Neuronal stem cell (in vitro differentiated cells): ENCODE data around the gene ORM2.

Source experiments
- DNase-seq: peaks from one replicate; pipeline ENCODE4 v3.0.0-alpha.2; 2013; ENCODE audit warnings: low spot score
- H2AFZ ChIP-seq: one replicate; pipeline ENCODE4 v1.6.1; 2013; ENCODE audit warnings: mild to moderate bottlenecking, low read length, inconsistent platforms
- H2AK5ac ChIP-seq: 2 replicates; pipeline ENCODE4 v1.6.1; 2013; ENCODE audit warnings: low read depth, mild to moderate bottlenecking, inconsistent platforms, low read length, moderate library complexity, mixed read lengths
- H2BK120ac ChIP-seq: 2 replicates; pipeline ENCODE4 v1.6.1; 2013; ENCODE audit warnings: low read depth, mild to moderate bottlenecking, inconsistent platforms, low read length, moderate library complexity, mixed read lengths
- H2BK12ac ChIP-seq: one replicate; pipeline ENCODE4 v1.6.1; 2013; ENCODE audit warnings: low read length, inconsistent platforms
- H2BK15ac ChIP-seq: 2 replicates; pipeline ENCODE4 v1.6.1; 2013; ENCODE audit warnings: mild to moderate bottlenecking, low read length, inconsistent platforms, mixed read lengths
- H2BK5ac ChIP-seq: one replicate; pipeline ENCODE4 v1.6.1; 2013; ENCODE audit warnings: inconsistent platforms, mild to moderate bottlenecking, low read length, moderate library complexity
- H3K14ac ChIP-seq: one replicate; pipeline ENCODE4 v1.6.1; 2013; ENCODE audit warnings: low read length, inconsistent platforms
- H3K18ac ChIP-seq: 2 replicates; pipeline ENCODE4 v1.6.1; 2013; ENCODE audit warnings: low read length, inconsistent platforms
- H3K23ac ChIP-seq: 2 replicates; pipeline ENCODE4 v1.6.1; 2013; ENCODE audit warnings: low read depth, mild to moderate bottlenecking, mixed read lengths, low read length, inconsistent platforms; ENCODE audit not compliant: poor library complexity
- H3K27ac ChIP-seq: replicated peaks from 3 replicates; pipeline ENCODE4 v1.5.1; 2013; ENCODE audit warnings: low read length, inconsistent platforms
- H3K27me3 ChIP-seq, 3 experiments: 2 replicates each; pipeline ENCODE4 v1.6.1; 2013; ENCODE audit warnings: low read length in 3 of 3, mild to moderate bottlenecking in 2 of 3, inconsistent platforms in 1 of 3, low read depth in 1 of 3, mixed read lengths in 1 of 3, moderate library complexity in 1 of 3; ENCODE audit not compliant: control insufficient read depth in 3 of 3, insufficient read depth in 3 of 3
- H3K36me3 ChIP-seq, 2 donors: replicated peaks in 1 of 2; 2 replicates each; pipeline ENCODE4 v1.6.1; 2013; ENCODE audit warnings: low read length in 2 of 2; ENCODE audit not compliant: control insufficient read depth in 2 of 2, insufficient read depth in 2 of 2
- H3K4ac ChIP-seq: 2 replicates; pipeline ENCODE4 v1.6.1; 2013; ENCODE audit warnings: inconsistent platforms, mild to moderate bottlenecking, low read length, moderate library complexity
- H3K4me1 ChIP-seq, 2 donors: 1 replicate in 1 of 2; 2 replicates in 1 of 2; pipeline ENCODE4 v1.6.1; 2013; ENCODE audit warnings: low read length in 2 of 2, low read depth in 1 of 2; ENCODE audit not compliant: control insufficient read depth in 2 of 2, insufficient read depth in 1 of 2
- H3K4me2 ChIP-seq: one replicate; pipeline ENCODE4 v1.6.1; 2013; ENCODE audit warnings: mild to moderate bottlenecking, low read length, inconsistent platforms; ENCODE audit not compliant: insufficient read depth, poor library complexity, severe bottlenecking
- H3K4me3 ChIP-seq, 2 donors: 2 replicates each; pipeline ENCODE4 v1.5.1; 2013; ENCODE audit warnings: low read length in 2 of 2, mild to moderate bottlenecking in 2 of 2, inconsistent platforms in 1 of 2, moderate library complexity in 1 of 2
- H3K79me1 ChIP-seq: one replicate; pipeline ENCODE4 v1.6.1; 2013; ENCODE audit warnings: low read depth, mild to moderate bottlenecking, inconsistent platforms, low read length, moderate library complexity
- H3K9ac ChIP-seq: one replicate; pipeline ENCODE4 v1.6.1; 2013; ENCODE audit warnings: mild to moderate bottlenecking, low read depth, low read length, inconsistent platforms; ENCODE audit not compliant: poor library complexity
- H3K9me3 ChIP-seq, 2 donors: replicated peaks in 1 of 2; 2 replicates each; pipeline versions ENCODE3 to v1.6.1; 2013; ENCODE audit warnings: low read length in 2 of 2, mild to moderate bottlenecking in 2 of 2, inconsistent platforms in 1 of 2, low read depth in 1 of 2, mixed read lengths in 1 of 2, moderate library complexity in 1 of 2; ENCODE audit not compliant: control insufficient read depth in 2 of 2, insufficient read depth in 1 of 2
- H4K8ac ChIP-seq: one replicate; pipeline ENCODE4 v1.6.1; 2013; ENCODE audit warnings: low read depth, mild to moderate bottlenecking, inconsistent platforms, low read length, moderate library complexity
- H4K91ac ChIP-seq: one replicate; pipeline ENCODE4 v1.6.1; 2013; ENCODE audit warnings: low read length, low read depth, mild to moderate bottlenecking, inconsistent platforms; ENCODE audit not compliant: poor library complexity
- WGBS, 2 donors: extraction: QIAGEN DNeasy Blood & Tissue Kit; methylation state at CpG; one replicate each; pipeline ENCODE4 v1.1.7; 2013; ENCODE audit warnings: missing lambda C conversion rate in 2 of 2, mixed read lengths in 1 of 2; ENCODE audit not compliant: insufficient read length in 2 of 2, insufficient replicate concordance in 1 of 2; ENCODE audit errors: extremely low coverage in 2 of 2; 5-methylcytosine and 5-hydroxymethylcytosine counted together

The ORM2 gene

DNA sequence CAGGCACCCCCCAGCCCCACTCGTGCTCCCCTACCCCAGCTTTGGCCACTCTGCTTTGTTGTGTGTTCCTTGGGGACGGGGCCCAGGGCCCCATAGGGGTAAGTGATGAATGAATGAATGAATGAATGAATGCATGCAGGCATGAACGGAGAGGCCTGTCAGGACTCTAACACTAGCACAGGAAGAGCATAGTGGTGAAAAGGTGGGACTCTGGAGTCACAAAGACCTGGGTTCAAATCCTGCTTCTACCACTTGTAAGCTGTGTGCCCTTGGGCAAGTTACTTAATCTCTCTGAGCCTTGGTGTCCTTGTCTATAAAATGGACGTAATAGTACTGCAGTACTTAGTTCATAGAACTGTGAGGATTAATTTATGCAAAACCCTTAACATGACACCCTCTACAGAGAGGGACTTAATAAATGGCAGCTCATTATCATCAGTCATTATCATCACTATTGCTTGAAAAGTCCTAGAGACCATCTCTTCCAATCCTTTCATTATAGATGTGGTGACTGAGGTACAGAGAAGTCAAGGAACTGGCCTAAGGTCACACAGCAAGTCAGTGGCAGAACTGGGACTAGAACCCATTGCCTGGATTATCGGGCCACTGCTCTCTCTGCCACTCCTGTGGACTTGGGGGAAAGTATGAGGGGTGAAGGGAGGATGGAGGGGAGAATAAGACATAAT lies 13.2 kb downstream of the ORM2 start:
- no peak overlapping the region for H4K91ac ChIP-seq
- peaks cover 0 to 2% of the 10 kb centered on the region in 2 donors for H3K4me1 ChIP-seq
- H2BK15ac ChIP-seq: no peak overlapping the region
- WGBS, 2 donors: no CpG with 5 or more reads among the region's 5 CpGs
- H3K14ac ChIP-seq: no peak overlapping the region
- no peak overlapping the region for H3K4me2 ChIP-seq
- H3K23ac ChIP-seq: no peak overlapping the region
- H3K9ac ChIP-seq: no peak overlapping the region
- no peaks in the 10 kb centered on the region for H3K27me3 ChIP-seq
- H3K9me3 ChIP-seq: no peaks in the 10 kb centered on the region
- DNase-seq: no peak
- no peak overlapping the region for H2AFZ ChIP-seq
- no peak overlapping the region for H3K18ac ChIP-seq
- no peak overlapping the region for H2BK5ac ChIP-seq
- no peak overlapping the region for H2BK120ac ChIP-seq
- peaks cover 29 to 73% of the 10 kb centered on the region in 2 donors for H3K36me3 ChIP-seq
- no peak overlapping the region for H3K4me3 ChIP-seq
- no peaks in the 10 kb centered on the region for H3K79me1 ChIP-seq
- H3K27ac ChIP-seq: no peak overlapping the region
- H2AK5ac ChIP-seq: no peak overlapping the region
- no peak overlapping the region for H3K4ac ChIP-seq
- no peak overlapping the region for H2BK12ac ChIP-seq
- no peak overlapping the region for H4K8ac ChIP-seq

DNA sequence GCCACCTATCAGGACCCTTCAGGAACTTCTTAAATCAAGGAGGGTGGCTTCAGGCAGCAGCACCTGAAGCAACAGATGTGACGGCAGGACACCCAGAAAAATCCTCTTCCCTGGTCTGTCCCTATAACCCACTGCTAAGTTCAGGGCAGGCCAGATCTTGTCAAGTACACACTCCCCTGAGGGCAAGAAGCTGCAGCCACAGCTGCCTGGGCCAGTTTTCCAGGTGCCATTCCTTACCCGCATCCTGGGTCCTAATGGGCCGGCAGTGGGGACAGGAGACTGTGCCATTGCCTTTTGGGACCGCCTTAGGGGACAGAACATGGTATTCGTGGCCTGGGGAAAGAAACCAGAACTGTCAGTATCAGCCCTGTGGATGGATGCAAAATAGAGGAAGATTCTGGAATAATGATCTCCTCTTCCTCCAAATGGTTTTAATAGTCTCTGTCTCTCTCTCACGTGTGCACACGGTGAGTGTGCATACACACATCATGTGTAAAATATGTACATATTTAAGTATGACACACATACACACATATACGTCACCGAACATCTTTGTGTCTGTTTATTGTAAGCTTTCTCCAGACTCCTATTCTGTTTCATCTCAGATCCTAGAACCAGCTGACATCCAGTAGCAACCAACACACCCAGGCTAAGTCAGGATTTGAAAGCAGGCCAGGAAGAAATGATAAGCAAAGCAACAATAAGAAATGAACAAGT lies 14.0 kb downstream of the ORM2 start:
- H2AK5ac ChIP-seq: no peak overlapping the region
- H2BK5ac ChIP-seq: no peak overlapping the region
- H3K4me1 ChIP-seq: peaks cover under 1 to 9% of the 10 kb centered on the region in 2 donors
- no peak overlapping the region for H3K23ac ChIP-seq
- no CpG with 5 or more reads among the region's 9 CpGs for WGBS, 2 donors
- no peak overlapping the region for H3K4me2 ChIP-seq
- no peak overlapping the region for H2BK15ac ChIP-seq
- H3K79me1 ChIP-seq: no peaks in the 10 kb centered on the region
- no peak overlapping the region for H3K9ac ChIP-seq
- H3K14ac ChIP-seq: no peak overlapping the region
- H3K27me3 ChIP-seq: no peaks in the 10 kb centered on the region
- H2BK12ac ChIP-seq: no peak overlapping the region
- no peak overlapping the region for H3K4ac ChIP-seq
- H3K18ac ChIP-seq: no peak overlapping the region
- H3K27ac ChIP-seq: no peak overlapping the region
- no peak overlapping the region for H3K4me3 ChIP-seq
- peaks cover 25 to 75% of the 10 kb centered on the region in 2 donors for H3K36me3 ChIP-seq
- no peak overlapping the region for H4K91ac ChIP-seq
- H3K9me3 ChIP-seq: no peaks in the 10 kb centered on the region
- no peak overlapping the region for H4K8ac ChIP-seq
- no peak overlapping the region for H2BK120ac ChIP-seq
- no peak for DNase-seq
- no peak overlapping the region for H2AFZ ChIP-seq

DNA sequence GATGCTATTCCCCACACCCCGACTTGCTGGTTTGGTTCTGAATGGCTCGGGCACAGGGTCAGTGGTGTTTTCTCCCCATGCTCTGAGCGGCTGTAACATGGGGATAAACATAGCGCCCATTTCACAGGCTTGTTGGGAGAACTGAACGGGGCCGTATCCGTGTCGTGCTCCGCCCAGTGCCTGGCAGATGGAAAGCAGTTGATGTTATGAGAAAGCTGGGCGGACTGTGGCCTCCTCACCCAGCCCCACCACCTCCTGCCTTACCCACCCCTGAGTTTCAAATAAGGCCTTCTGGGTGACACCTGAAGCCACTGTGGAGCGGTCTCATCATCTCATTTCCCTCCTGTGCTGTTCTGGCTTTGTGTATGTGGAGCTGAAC lies 14.5 kb downstream of the ORM2 start:
- H3K4me2 ChIP-seq: no peak overlapping the region
- H3K9me3 ChIP-seq: no peaks in the 10 kb centered on the region
- H3K27me3 ChIP-seq: no peaks in the 10 kb centered on the region
- peaks cover 6 to 13% of the 10 kb centered on the region in 2 donors for H3K4me1 ChIP-seq
- no peak overlapping the region for H3K4ac ChIP-seq
- H2AFZ ChIP-seq: no peak overlapping the region
- H3K9ac ChIP-seq: peak overlapping the region; percentile 0
- no peak overlapping the region for H3K4me3 ChIP-seq
- H3K23ac ChIP-seq: no peak overlapping the region
- no peak overlapping the region for H3K18ac ChIP-seq
- no peak overlapping the region for H3K14ac ChIP-seq
- no peak overlapping the region for H2BK12ac ChIP-seq
- no peak overlapping the region for H4K91ac ChIP-seq
- H3K36me3 ChIP-seq: peaks cover 25 to 81% of the 10 kb centered on the region in 2 donors
- H3K27ac ChIP-seq: no peak overlapping the region
- no peak overlapping the region for H2AK5ac ChIP-seq
- no peak overlapping the region for H2BK15ac ChIP-seq
- H2BK5ac ChIP-seq: no peak overlapping the region
- WGBS, 2 donors: no CpG with 5 or more reads among the region's 11 CpGs
- no peak for DNase-seq
- no peak overlapping the region for H2BK120ac ChIP-seq
- H4K8ac ChIP-seq: no peak overlapping the region
- no peaks in the 10 kb centered on the region for H3K79me1 ChIP-seq

DNA sequence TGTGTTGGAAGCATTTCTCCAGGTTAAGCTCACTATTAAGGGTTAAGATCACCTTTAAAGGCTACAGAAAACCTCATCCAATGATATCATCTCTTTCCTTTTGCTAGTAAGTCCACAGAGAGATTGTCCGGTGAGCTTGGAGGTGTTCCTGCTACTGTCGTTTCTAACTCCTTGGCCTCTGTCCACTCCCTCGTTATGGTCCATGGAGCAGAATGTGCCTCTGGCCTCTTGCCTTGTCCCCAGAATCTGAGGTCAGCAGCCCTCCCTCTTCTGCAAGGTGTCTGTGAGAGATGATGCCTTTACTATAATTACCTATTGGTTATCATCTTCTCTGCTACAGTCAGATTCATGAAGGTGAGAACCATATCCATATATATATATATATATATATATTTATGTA lies 15.0 kb downstream of the ORM2 start:
- Histone ChIP-seq H3K23ac (no peak overlapping the region), H3K9me3 (no peaks in the 10 kb centered on the region), H3K27me3 (no peaks in the 10 kb centered on the region), H3K14ac (no peak overlapping the region), H2BK5ac (no peak overlapping the region), H3K79me1 (no peaks in the 10 kb centered on the region), H3K36me3 (peaks cover 27 to 84% of the 10 kb centered on the region in 2 donors), H2BK15ac (no peak overlapping the region), H3K4me2 (no peak overlapping the region), H3K4ac (no peak overlapping the region), H2AFZ (no peak overlapping the region), H2AK5ac (no peak overlapping the region), H3K4me3 (no peak overlapping the region), H2BK120ac (no peak overlapping the region), H4K91ac (no peak overlapping the region), H3K9ac (no peak overlapping the region), H3K18ac (no peak overlapping the region), H3K4me1 (peaks cover 9 to 18% of the 10 kb centered on the region in 2 donors), H2BK12ac (no peak overlapping the region), H4K8ac (no peak overlapping the region), H3K27ac (no peak overlapping the region)
- no CpG with 5 or more reads among the region's 3 CpGs for WGBS, 2 donors
- DNase-seq: no peak
